Measurements from ENCODE around the gene ZSCAN9.

DNA sequence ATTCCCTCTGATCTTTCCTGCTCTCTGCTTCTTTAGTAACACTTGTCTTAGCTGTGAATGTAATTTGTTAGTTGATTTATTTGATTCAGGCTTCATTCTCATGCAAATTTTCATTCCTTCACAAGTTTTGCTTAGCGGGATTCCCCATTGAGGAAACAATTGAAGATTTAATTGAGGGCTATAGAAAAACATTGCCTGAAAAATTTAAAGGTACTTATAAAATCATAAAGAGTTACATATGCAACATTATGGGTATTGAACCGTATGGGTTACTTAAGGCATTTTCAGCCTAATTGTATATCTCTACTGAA, 11.9 kb upstream of the ZSCAN9 start:
- TF ChIP-seq POLR2A (IDR thresholded peaks at IDR 0.05): no peak
- TF ChIP-seq, protein P1, sequence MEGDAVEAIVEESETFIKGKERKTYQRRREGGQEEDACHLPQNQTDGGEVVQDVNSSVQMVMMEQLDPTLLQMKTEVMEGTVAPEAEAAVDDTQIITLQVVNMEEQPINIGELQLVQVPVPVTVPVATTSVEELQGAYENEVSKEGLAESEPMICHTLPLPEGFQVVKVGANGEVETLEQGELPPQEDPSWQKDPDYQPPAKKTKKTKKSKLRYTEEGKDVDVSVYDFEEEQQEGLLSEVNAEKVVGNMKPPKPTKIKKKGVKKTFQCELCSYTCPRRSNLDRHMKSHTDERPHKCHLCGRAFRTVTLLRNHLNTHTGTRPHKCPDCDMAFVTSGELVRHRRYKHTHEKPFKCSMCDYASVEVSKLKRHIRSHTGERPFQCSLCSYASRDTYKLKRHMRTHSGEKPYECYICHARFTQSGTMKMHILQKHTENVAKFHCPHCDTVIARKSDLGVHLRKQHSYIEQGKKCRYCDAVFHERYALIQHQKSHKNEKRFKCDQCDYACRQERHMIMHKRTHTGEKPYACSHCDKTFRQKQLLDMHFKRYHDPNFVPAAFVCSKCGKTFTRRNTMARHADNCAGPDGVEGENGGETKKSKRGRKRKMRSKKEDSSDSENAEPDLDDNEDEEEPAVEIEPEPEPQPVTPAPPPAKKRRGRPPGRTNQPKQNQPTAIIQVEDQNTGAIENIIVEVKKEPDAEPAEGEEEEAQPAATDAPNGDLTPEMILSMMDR (IDR thresholded peaks at IDR 0.05): no peak
